ENCODE measurements around the gene TMED4. TPM values are rescaled to one million over a fixed set of nuclear protein-coding genes. Genes with fewer than 3 reads are reported as not detected.

TMED4 gene
- total RNA-seq, 2 experiments from 2014 or later: 68.6 to 80.5 TPM

- Histone ChIP-seq H3K4me3 (ENCODE audit: low read depth, low read length, poor library complexity, severe bottlenecking) (no peak overlapping the region), H3K27ac (ENCODE audit: low read depth, low read length, poor library complexity, severe bottlenecking) (no peak overlapping the region), H3K4me2 (ENCODE audit: low read length) (no peak overlapping the region), H3K9me2 (ENCODE audit: insufficient read depth, low read length) (no peaks in the 10 kb centered on the region), H3K79me2 (ENCODE audit: insufficient read depth, low read depth, low read length) (peaks cover 6% of the 10 kb centered on the region; the same call in 1 of the 2 replicates), H2AFZ (ENCODE audit: low read length) (no peak overlapping the region), H3K4me1 (ENCODE audit: insufficient read depth, low read length, poor library complexity, severe bottlenecking) (no peaks in the 10 kb centered on the region), H3K36me3 (ENCODE audit: insufficient read depth, low read length) (peaks cover 82% of the 10 kb centered on the region), H4K20me1 (ENCODE audit: insufficient read depth, low read length) (no peaks in the 10 kb centered on the region; the same call in 1 of the 2 replicates), H3K9me3 (ENCODE audit: low read length) (no peaks in the 10 kb centered on the region)
- DNase-seq (ENCODE audit: low spot score): no peak
- CTCF ChIA-PET (ENCODE audit: unreplicated experiment): interaction anchor here (0.6 kb wide), 1 partner anchor 308 kb away, joined by 3 read pairs; no protein-coding TSS in a partner anchor
- intact Hi-C loops (cut with micrococcal nuclease; ENCODE audit: unreplicated experiment): loop anchor here (5.0 kb wide), 2 partner anchors 74 to 89 kb away; partner anchors contain the start of gene NUDCD3
- no TSS peak for BruUV-seq (replicated peaks)
- TF ChIP-seq EZH2phosphoT487 (IDR thresholded peaks at IDR 0.05; ENCODE audit: borderline replicate concordance, low read depth, low read length): no peak
- POLR2A ChIA-PET: no interaction called here
Observed at GRCh38 chr7:44566680-44567079, 15.4 kb downstream of the TMED4 start.

GRCh38 chr7:44565795-44566559 lies 16.1 kb downstream of the TMED4 start:
- BruUV-seq (replicated peaks): no TSS peak
- TF ChIP-seq CTCF (conservative IDR thresholded peaks at IDR 0.05; ENCODE audit: low read length) (peak; percentile 41; the same call in 1 of the 2 replicates), EZH2phosphoT487 (IDR thresholded peaks at IDR 0.05; ENCODE audit: borderline replicate concordance, low read depth, low read length) (no peak)
- no peak overlapping the region for H3K4me3 ChIP-seq (ENCODE audit: low read depth, low read length, poor library complexity, severe bottlenecking)
- no peaks in the 10 kb centered on the region for H3K9me2 ChIP-seq (ENCODE audit: insufficient read depth, low read length)
- no peak overlapping the region for H2AFZ ChIP-seq (ENCODE audit: low read length)
- ChIA-PET CTCF (ENCODE audit: unreplicated experiment) (interaction anchor here (0.6 to 2.2 kb wide), 6 partner anchors 14 to 325 kb away, joined by 3 to 8 read pairs (median 5); partner anchors contain the start of gene TMED4), POLR2A (interaction anchor here (0.6 to 1.9 kb wide), 6 partner anchors 8 to 325 kb away, joined by 3 to 8 read pairs (median 4); partner anchors contain the start of gene DDX56)
- no peaks in the 10 kb centered on the region for H3K79me2 ChIP-seq (ENCODE audit: insufficient read depth, low read depth, low read length)
- no peaks in the 10 kb centered on the region; the same call in 1 of the 2 replicates for H4K20me1 ChIP-seq (ENCODE audit: insufficient read depth, low read length)
- no peak overlapping the region for H3K27ac ChIP-seq (ENCODE audit: low read depth, low read length, poor library complexity, severe bottlenecking)
- H3K4me2 ChIP-seq (ENCODE audit: low read length): no peak overlapping the region
- H3K4me1 ChIP-seq (ENCODE audit: insufficient read depth, low read length, poor library complexity, severe bottlenecking): no peaks in the 10 kb centered on the region
- no peaks in the 10 kb centered on the region for H3K9me3 ChIP-seq (ENCODE audit: low read length)
- intact Hi-C loops (cut with micrococcal nuclease; ENCODE audit: unreplicated experiment): loop anchor here (1.0 to 5.0 kb wide), 4 partner anchors 74 to 325 kb away; partner anchors contain the start of gene NUDCD3
- H3K36me3 ChIP-seq (ENCODE audit: insufficient read depth, low read length): peaks cover 75% of the 10 kb centered on the region
- no peak for DNase-seq (ENCODE audit: low spot score)

- peaks cover 68% of the 10 kb centered on the region for H3K36me3 ChIP-seq (ENCODE audit: insufficient read depth, low read length)
- no peak overlapping the region for H3K4me2 ChIP-seq (ENCODE audit: low read length)
- no TSS peak for BruUV-seq (replicated peaks)
- no peaks in the 10 kb centered on the region for H3K79me2 ChIP-seq (ENCODE audit: insufficient read depth, low read depth, low read length)
- H3K4me1 ChIP-seq (ENCODE audit: insufficient read depth, low read length, poor library complexity, severe bottlenecking): no peaks in the 10 kb centered on the region
- H4K20me1 ChIP-seq (ENCODE audit: insufficient read depth, low read length): no peaks in the 10 kb centered on the region; the same call in 1 of the 2 replicates
- peak; percentile 65 for DNase-seq (ENCODE audit: low spot score)
- intact Hi-C loops (cut with micrococcal nuclease; ENCODE audit: unreplicated experiment): loop anchor here (1.0 to 5.0 kb wide), 4 partner anchors 73 to 324 kb away; partner anchors contain the start of gene NUDCD3
- ChIA-PET CTCF (ENCODE audit: unreplicated experiment) (interaction anchor here (0.6 to 2.2 kb wide), 8 partner anchors 9 to 570 kb away, joined by 3 to 8 read pairs (median 4); partner anchors contain the start of gene TMED4), POLR2A (interaction anchor here (0.6 to 1.9 kb wide), 7 partner anchors 9 to 324 kb away, joined by 3 to 8 read pairs (median 3); partner anchors contain the start of gene DDX56)
- no peak overlapping the region for H3K4me3 ChIP-seq (ENCODE audit: low read depth, low read length, poor library complexity, severe bottlenecking)
- TF ChIP-seq CTCF (conservative IDR thresholded peaks at IDR 0.05; ENCODE audit: low read length) (peak; percentile 94), EZH2phosphoT487 (IDR thresholded peaks at IDR 0.05; ENCODE audit: borderline replicate concordance, low read depth, low read length) (no peak)
- H3K27ac ChIP-seq (ENCODE audit: low read depth, low read length, poor library complexity, severe bottlenecking): no peak overlapping the region
- no peaks in the 10 kb centered on the region for H3K9me2 ChIP-seq (ENCODE audit: insufficient read depth, low read length)
- no peaks in the 10 kb centered on the region for H3K9me3 ChIP-seq (ENCODE audit: low read length)
- H2AFZ ChIP-seq (ENCODE audit: low read length): no peak overlapping the region
Observed at GRCh38 chr7:44565097-44565794, 16.8 kb downstream of the TMED4 start.
